Liver (tissue), 3 donors: ENCODE results near the gene MED25.

Experiments
- ATF3 ChIP-seq: IDR thresholded peaks from 2 replicates; pipeline ENCODE4 v1.6.1; 2016; ENCODE audit warnings: antibody characterized with exemption
- CTCF ChIP-seq: fragments of 150-350 bp; IDR thresholded peaks from 2 replicates; pipeline ENCODE4 v1.5.1; 2017; ENCODE audit warnings: improper control_type of control experiment, low read depth, low read length; ENCODE audit not compliant: missing input control
- EGR1 ChIP-seq, 2 donors: IDR thresholded peaks; 2 replicates each; pipeline ENCODE4 v1.6.1; 2016 to 2018; ENCODE audit warnings: antibody characterized with exemption in 2 of 2, low read depth in 2 of 2
- GABPA ChIP-seq, 2 donors: IDR thresholded peaks in 1 of 2; conservative IDR thresholded peaks in 1 of 2; 2 replicates each; pipeline ENCODE4 v1.6.1; 2016; ENCODE audit warnings: antibody characterized with exemption in 2 of 2, mild to moderate bottlenecking in 1 of 2, moderate library complexity in 1 of 2
- HNF4A ChIP-seq, 2 donors: conservative IDR thresholded peaks; 2 replicates each; pipeline ENCODE4 v1.6.1; 2016; ENCODE audit warnings: antibody characterized with exemption in 2 of 2, mild to moderate bottlenecking in 2 of 2
- JUND ChIP-seq, 2 donors: IDR thresholded peaks; 2 replicates each; pipeline ENCODE4 v1.6.1; 2016; ENCODE audit warnings: antibody characterized with exemption in 2 of 2
- RAD21 ChIP-seq, 2 donors: IDR thresholded peaks; 2 replicates each; pipeline ENCODE4 v1.6.1; 2016; ENCODE audit warnings: antibody characterized with exemption in 2 of 2, mild to moderate bottlenecking in 2 of 2
- REST ChIP-seq: IDR thresholded peaks from 2 replicates; pipeline ENCODE4 v1.6.1; 2016; ENCODE audit warnings: antibody characterized with exemption, mild to moderate bottlenecking
- SP1 ChIP-seq: IDR thresholded peaks from 2 replicates; pipeline ENCODE4 v1.6.1; 2018; ENCODE audit warnings: antibody characterized with exemption, mild to moderate bottlenecking
- TAF1 ChIP-seq: conservative IDR thresholded peaks from 2 replicates; pipeline ENCODE4 v1.6.1; 2016; ENCODE audit warnings: antibody characterized with exemption, mild to moderate bottlenecking
- YY1 ChIP-seq: IDR thresholded peaks from 2 replicates; pipeline ENCODE4 v1.6.1; 2016; ENCODE audit warnings: antibody characterized with exemption, mild to moderate bottlenecking
- ZBTB33 ChIP-seq: IDR thresholded peaks from 2 replicates; pipeline ENCODE4 v1.6.1; 2016; ENCODE audit warnings: antibody characterized with exemption
- TF ChIP-seq, protein P1 (sequence below): IDR thresholded peaks from 2 replicates; pipeline ENCODE4 v1.6.1; 2016; ENCODE audit warnings: antibody characterized with exemption
- donor health status: healthy.
- donor health status: healthy.

DNA sequence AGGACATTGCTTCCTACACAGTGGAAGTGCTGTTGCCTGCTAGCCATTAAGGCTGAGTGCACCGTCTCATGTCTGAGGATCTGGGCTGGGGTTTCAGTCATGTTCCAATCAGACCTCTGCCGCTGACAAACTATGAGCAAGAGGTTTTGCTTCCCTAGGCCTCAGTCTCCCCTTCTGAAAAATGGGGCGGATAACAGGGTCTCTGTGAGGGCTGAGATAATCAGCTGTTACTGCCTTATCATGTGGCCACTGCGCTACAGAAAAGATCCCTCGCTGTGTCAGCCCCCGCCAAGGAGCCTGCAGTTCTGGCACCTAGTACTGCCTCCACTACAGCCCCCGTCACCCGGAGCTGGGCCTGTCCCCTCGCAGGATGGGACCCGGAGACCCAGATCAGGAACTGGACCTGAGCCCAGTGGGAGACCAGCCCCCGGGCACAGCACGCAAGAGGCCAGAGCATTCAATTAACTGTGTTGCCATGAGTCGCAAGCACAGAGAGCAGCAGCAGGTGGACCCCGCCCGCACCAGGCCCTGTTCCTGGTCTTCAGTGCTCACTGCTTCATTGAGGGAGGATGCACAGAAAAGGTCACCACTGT, 52.3 kb downstream of the MED25 start:
- TF ChIP-seq CTCF (no peak), ZBTB33 (no peak), REST (no peak), GABPA (IDR thresholded peaks at IDR 0.05 in 1 of 2, conservative IDR thresholded peaks at IDR 0.05 in 1 of 2) (no peak), RAD21 (IDR thresholded peaks at IDR 0.05) (no peak), JUND (IDR thresholded peaks at IDR 0.05) (no peak), TAF1 (no peak), SP1 (no peak), YY1 (no peak), EGR1 (IDR thresholded peaks at IDR 0.05; ENCODE audit: low read depth in 2 of 2) (no peak), HNF4A (conservative IDR thresholded peaks at IDR 0.05) (no peak), ATF3 (no peak)
- TF ChIP-seq, protein P1, sequence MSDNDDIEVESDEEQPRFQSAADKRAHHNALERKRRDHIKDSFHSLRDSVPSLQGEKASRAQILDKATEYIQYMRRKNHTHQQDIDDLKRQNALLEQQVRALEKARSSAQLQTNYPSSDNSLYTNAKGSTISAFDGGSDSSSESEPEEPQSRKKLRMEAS, result no peak
